T-helper 17 cell (primary cell): ENCODE measurements around the gene DBN1. TPM values are rescaled to one million over a fixed set of nuclear protein-coding genes. Genes with fewer than 3 reads are reported as not detected.

ENCODE experiments used
- ATAC-seq: fragments of 150-1000 bp; cut with Tn5 transposase; 2 replicates; pipeline ENCODE4 v1.10.0; 2021; ENCODE audit warnings: mild to moderate bottlenecking, moderate library complexity
- DNase-seq, 3 donors: peaks; one replicate each; pipeline versions ENCODE4 v3.0.0 to v3.0.0-alpha.2; 2020 to 2021
- H3K9me3 ChIP-seq: one replicate; pipeline ENCODE4 v1.7.0; 2013; ENCODE audit warnings: low read length, mild to moderate bottlenecking; ENCODE audit not compliant: control insufficient read depth, poor library complexity, severe bottlenecking
- H3K27ac Mint-ChIP-seq: one replicate; pipeline ENCODE4 v1.8.0; 2022; ENCODE audit warnings: mild to moderate bottlenecking, moderate library complexity, mixed read lengths
- H3K27me3 Mint-ChIP-seq: one replicate; pipeline ENCODE4 v1.8.0; 2022; ENCODE audit warnings: mixed read lengths
- H3K36me3 Mint-ChIP-seq: one replicate; pipeline ENCODE4 v1.8.0; 2022; ENCODE audit warnings: low read depth, mixed read lengths
- H3K4me1 Mint-ChIP-seq: one replicate; pipeline ENCODE4 v1.8.0; 2022; ENCODE audit warnings: mild to moderate bottlenecking, mixed read lengths
- H3K4me3 Mint-ChIP-seq: one replicate; pipeline ENCODE4 v1.8.0; 2022; ENCODE audit warnings: mild to moderate bottlenecking, moderate library complexity, mixed read lengths
- total RNA-seq, 4 donors: library from RNA in 2 of 4; stranded (reverse) in 2 of 4; gene quantifications; one replicate each; pipeline ENCODE4 v1.2.3 and lab custom pipeline; 2022 to 2026

Gene DBN1
- total RNA-seq = 1 to 10 TPM; 1.2 to 5.0 TPM
- total RNA-seq (lab: John Stamatoyannopoulos, UW) = 0.60 to 5.4 reads per million in 2 donors

GRCh38 chr5:177473443-177474001 lies at the start of gene DBN1:
TSS of gene DBN1 (minus strand) at chr5:177473634. CDS start at chr5:177473521, 113 bp downstream.
- H3K4me1 Mint-ChIP-seq = peaks cover 13% of the 10 kb centered on the region
- H3K36me3 Mint-ChIP-seq = no peaks in the 10 kb centered on the region
- no peak within 1 kb of the TSS for H3K27ac Mint-ChIP-seq
- peak within 1 kb of the TSS; percentile 92 for H3K4me3 Mint-ChIP-seq
- H3K27me3 Mint-ChIP-seq = no peaks in the 10 kb centered on the region
- no peaks in the 10 kb centered on the region for H3K9me3 ChIP-seq
- no peak for DNase-seq
- peak; percentile 31 for ATAC-seq

GRCh38 chr5:177520916-177521513 lies 47.6 kb upstream of the DBN1 start:
- H3K9me3 ChIP-seq = no peaks in the 10 kb centered on the region
- H3K27me3 Mint-ChIP-seq = no peaks in the 10 kb centered on the region
- no peak overlapping the region for H3K4me3 Mint-ChIP-seq
- ATAC-seq = no peak
- H3K4me1 Mint-ChIP-seq = peaks cover 27% of the 10 kb centered on the region
- no peak for DNase-seq
- peak overlapping the region; percentile 77 for H3K27ac Mint-ChIP-seq
- H3K36me3 Mint-ChIP-seq = peaks cover 8% of the 10 kb centered on the region

GRCh38 chr5:177520271-177520670 lies 46.8 kb upstream of the DBN1 start:
- H3K9me3 ChIP-seq = no peaks in the 10 kb centered on the region
- ATAC-seq (no peak), DNase-seq (no peak)
- Mint-ChIP-seq H3K27ac (peak overlapping the region; percentile 77), H3K27me3 (no peaks in the 10 kb centered on the region), H3K4me1 (peaks cover 31% of the 10 kb centered on the region), H3K36me3 (peaks cover 8% of the 10 kb centered on the region), H3K4me3 (no peak overlapping the region)

- Mint-ChIP-seq H3K27me3 (no peaks in the 10 kb centered on the region), H3K4me1 (peaks cover 31% of the 10 kb centered on the region), H3K27ac (peak overlapping the region; percentile 77), H3K4me3 (peak overlapping the region; percentile 45), H3K36me3 (peaks cover 8% of the 10 kb centered on the region)
- no peak for DNase-seq
- no peaks in the 10 kb centered on the region for H3K9me3 ChIP-seq
- ATAC-seq = no peak
Observed at GRCh38 chr5:177519463-177520235, 46.2 kb upstream of the DBN1 start.

- peaks cover 35% of the 10 kb centered on the region for H3K4me1 Mint-ChIP-seq
- ATAC-seq (peak; percentile 90), DNase-seq (peak; percentile 87 to 94 (median 92))
- peak within 1 kb of the TSS; percentile 100 for H3K4me3 Mint-ChIP-seq
- H3K27me3 Mint-ChIP-seq = no peaks in the 10 kb centered on the region
- no peaks in the 10 kb centered on the region for H3K9me3 ChIP-seq
- H3K27ac Mint-ChIP-seq = peak within 1 kb of the TSS; percentile 99
- peaks cover 8% of the 10 kb centered on the region for H3K36me3 Mint-ChIP-seq
Observed at GRCh38 chr5:177516601-177517568, 43.5 kb upstream of the DBN1 start, which contains the start of gene DDX41. TSS of gene DDX41 (minus strand) at chr5:177516961. CDS start at chr5:177516945, 16 bp downstream.

- Mint-ChIP-seq H3K36me3 (peaks cover 10% of the 10 kb centered on the region), H3K4me1 (peaks cover 28% of the 10 kb centered on the region), H3K27me3 (no peaks in the 10 kb centered on the region), H3K27ac (peak overlapping the region; percentile 4), H3K4me3 (peak overlapping the region; percentile 100)
- DNase-seq (no peak), ATAC-seq (no peak)
- no peaks in the 10 kb centered on the region for H3K9me3 ChIP-seq
Observed at GRCh38 chr5:177515580-177515979, 42.1 kb upstream of the DBN1 start.

GRCh38 chr5:177514541-177514940 lies 41.1 kb upstream of the DBN1 start:
- H3K4me1 Mint-ChIP-seq = peaks cover 27% of the 10 kb centered on the region
- H3K27me3 Mint-ChIP-seq = no peaks in the 10 kb centered on the region
- H3K4me3 Mint-ChIP-seq = no peak overlapping the region
- no peak overlapping the region for H3K27ac Mint-ChIP-seq
- no peaks in the 10 kb centered on the region for H3K9me3 ChIP-seq
- H3K36me3 Mint-ChIP-seq = peaks cover 7% of the 10 kb centered on the region
- DNase-seq = no peak
- ATAC-seq = no peak

- Mint-ChIP-seq H3K36me3 (peaks cover 7% of the 10 kb centered on the region), H3K4me3 (no peak overlapping the region), H3K27me3 (no peaks in the 10 kb centered on the region), H3K27ac (no peak overlapping the region), H3K4me1 (peaks cover 24% of the 10 kb centered on the region)
- no peaks in the 10 kb centered on the region for H3K9me3 ChIP-seq
- DNase-seq = no peak
- no peak for ATAC-seq
Observed at GRCh38 chr5:177513500-177513899, 40.1 kb upstream of the DBN1 start.

- Mint-ChIP-seq H3K4me3 (no peak overlapping the region), H3K4me1 (peaks cover 25% of the 10 kb centered on the region), H3K36me3 (peaks cover 7% of the 10 kb centered on the region), H3K27ac (no peak overlapping the region), H3K27me3 (no peaks in the 10 kb centered on the region)
- ATAC-seq (no peak), DNase-seq (no peak)
- H3K9me3 ChIP-seq = no peaks in the 10 kb centered on the region
Observed at GRCh38 chr5:177512736-177513380, 39.4 kb upstream of the DBN1 start.

GRCh38 chr5:177511796-177512675 lies 38.6 kb upstream of the DBN1 start:
- DNase-seq (no peak), ATAC-seq (no peak)
- H3K27me3 Mint-ChIP-seq = no peaks in the 10 kb centered on the region
- H3K9me3 ChIP-seq = no peaks in the 10 kb centered on the region
- H3K4me1 Mint-ChIP-seq = peaks cover 23% of the 10 kb centered on the region
- no peak overlapping the region for H3K27ac Mint-ChIP-seq
- no peak overlapping the region for H3K4me3 Mint-ChIP-seq
- H3K36me3 Mint-ChIP-seq = peaks cover 7% of the 10 kb centered on the region

- peaks cover 15% of the 10 kb centered on the region for H3K4me1 Mint-ChIP-seq
- no peaks in the 10 kb centered on the region for H3K27me3 Mint-ChIP-seq
- no peak overlapping the region for H3K4me3 Mint-ChIP-seq
- ATAC-seq (no peak), DNase-seq (no peak)
- H3K36me3 Mint-ChIP-seq = peaks cover 2% of the 10 kb centered on the region
- no peak overlapping the region for H3K27ac Mint-ChIP-seq
- H3K9me3 ChIP-seq = no peaks in the 10 kb centered on the region
Observed at GRCh38 chr5:177511181-177511580, 37.7 kb upstream of the DBN1 start.
